NCI-H774 (cell line): ENCODE measurements around the gene HS3ST3A1.

Experiments used
- DNase-seq: peaks from one replicate; lab custom pipeline; 2025; lab: John Stamatoyannopoulos, UW

The HS3ST3A1 gene

GRCh38 chr17:13601776-13602551, at the start of gene HS3ST3A1:
Gene HS3ST3A1 (minus strand): TSS chr17:13601929. CDS start chr17:13601129, 800 bp downstream.
- no peak for DNase-seq

GRCh38 chr17:13650096-13650675, 48.5 kb upstream of the HS3ST3A1 start:
- DNase-seq: no peak

GRCh38 chr17:13647543-13648021, 45.9 kb upstream of the HS3ST3A1 start:
- DNase-seq: no peak

GRCh38 chr17:13646969-13647542, 45.3 kb upstream of the HS3ST3A1 start:
- DNase-seq: no peak

- DNase-seq: no peak
Measured at GRCh38 chr17:13646411-13646810, 44.7 kb upstream of the HS3ST3A1 start.

- DNase-seq: no peak
Measured at GRCh38 chr17:13643180-13643579, 41.5 kb upstream of the HS3ST3A1 start.

GRCh38 chr17:13642188-13642587, 40.5 kb upstream of the HS3ST3A1 start:
- DNase-seq: no peak

GRCh38 chr17:13640551-13640950, 38.8 kb upstream of the HS3ST3A1 start:
- DNase-seq: no peak

- no peak for DNase-seq
Measured at GRCh38 chr17:13638855-13639458, 37.2 kb upstream of the HS3ST3A1 start.

- no peak for DNase-seq
Measured at GRCh38 chr17:13636951-13637350, 35.2 kb upstream of the HS3ST3A1 start.

GRCh38 chr17:13635951-13636350, 34.2 kb upstream of the HS3ST3A1 start:
- DNase-seq: no peak

- no peak for DNase-seq
Measured at GRCh38 chr17:13634021-13634420, 32.3 kb upstream of the HS3ST3A1 start.

- DNase-seq: no peak
Measured at GRCh38 chr17:13631529-13631928, 29.8 kb upstream of the HS3ST3A1 start.

GRCh38 chr17:13626703-13627102, 25.0 kb upstream of the HS3ST3A1 start:
- no peak for DNase-seq

- no peak for DNase-seq
Measured at GRCh38 chr17:13619462-13619861, 17.7 kb upstream of the HS3ST3A1 start.

GRCh38 chr17:13616031-13616430, 14.3 kb upstream of the HS3ST3A1 start:
- DNase-seq: no peak

- DNase-seq: no peak
Measured at GRCh38 chr17:13609941-13610340, 8.2 kb upstream of the HS3ST3A1 start.

- DNase-seq: no peak
Measured at GRCh38 chr17:13601322-13601775, 380 bp downstream of the HS3ST3A1 start.

- no peak for DNase-seq
Measured at GRCh38 chr17:13600475-13601321, 1.0 kb downstream of the HS3ST3A1 start.

- DNase-seq: no peak
Measured at GRCh38 chr17:13599864-13600263, 1.9 kb downstream of the HS3ST3A1 start.

- DNase-seq: no peak
Measured at GRCh38 chr17:13599168-13599577, 2.6 kb downstream of the HS3ST3A1 start.
